NCI-H460 (cell line): ENCODE results near the gene P2RY6. TPM values are rescaled to one million over a fixed set of nuclear protein-coding genes. Genes with fewer than 3 reads are reported as not detected.

ENCODE experiments used
- DNase-seq: peaks from one replicate; pipeline ENCODE4 v3.0.0-alpha.2; 2016; ENCODE audit warnings: low read depth; ENCODE audit errors: extremely low read depth
- total RNA-seq: library from RNA; depleted of rRNA; stranded (reverse); fragments of >200 nt; shearing (Covaris generic); gene quantifications from 2 replicates; pipeline ENCODE4 v1.2.3, GENCODE V29; 2014

Gene P2RY6
- total RNA-seq, 1 experiment from 2014 or later, result not detected

DNA sequence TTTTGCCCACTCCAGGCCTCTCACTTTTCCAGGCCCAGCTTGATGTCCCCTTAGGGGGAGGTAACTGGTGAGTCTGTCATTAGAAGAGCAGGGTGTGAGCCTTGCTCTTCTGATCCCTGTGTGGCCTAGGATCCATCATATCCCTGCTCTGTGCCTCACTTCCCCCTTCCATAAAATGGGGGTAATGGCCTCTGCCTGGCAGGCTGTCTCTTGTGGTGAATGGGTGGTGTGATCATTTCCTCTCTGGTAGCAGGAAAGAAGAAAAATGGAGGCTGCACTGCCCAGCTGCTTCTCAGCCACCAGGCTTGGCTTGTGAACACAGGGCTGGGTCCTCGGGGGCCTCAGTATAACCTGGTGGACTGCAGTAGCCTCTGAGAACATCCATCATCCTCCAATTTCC is 41.5 kb downstream of the P2RY6 start:
- DNase-seq, result no peak

- DNase-seq, result no peak
Measured at GRCh38 chr11:73314117-73314961, 42.2 kb downstream of the P2RY6 start.

DNA sequence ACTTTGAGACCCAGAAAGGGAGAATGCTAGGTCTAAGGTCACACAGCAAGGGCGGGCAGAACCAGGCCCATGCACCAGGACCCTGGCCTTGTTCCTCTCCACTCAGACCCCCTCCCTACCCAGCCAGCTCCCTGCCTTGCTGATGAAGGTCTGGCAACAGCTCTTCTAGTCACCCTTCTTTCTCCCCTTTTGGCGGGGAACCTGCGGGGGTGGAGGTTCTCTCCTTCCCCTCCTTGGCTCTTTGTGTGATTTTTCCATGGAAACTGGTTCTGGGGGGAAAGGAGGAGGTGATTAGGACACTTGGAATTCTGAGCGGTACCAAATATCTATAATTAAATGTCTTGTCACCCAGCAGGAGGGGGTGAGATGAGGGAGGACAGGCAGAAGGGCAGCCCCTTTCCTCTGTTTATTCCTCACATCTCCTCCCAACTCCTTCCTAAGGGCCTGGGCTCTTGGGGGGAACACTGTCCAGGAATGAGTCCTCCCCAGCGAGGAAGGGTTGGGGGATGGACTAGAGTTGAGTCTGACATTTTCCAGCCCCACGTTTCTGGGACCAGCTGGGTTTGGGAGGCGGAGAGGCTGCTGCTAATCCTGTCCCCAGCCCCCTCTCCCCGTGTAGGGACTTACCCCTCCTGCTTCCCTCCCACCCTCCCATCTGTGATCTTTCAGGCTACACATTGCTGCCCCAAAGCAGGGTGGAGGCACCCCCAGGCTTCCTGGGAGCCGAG is 43.3 kb downstream of the P2RY6 start:
- no peak for DNase-seq

DNA sequence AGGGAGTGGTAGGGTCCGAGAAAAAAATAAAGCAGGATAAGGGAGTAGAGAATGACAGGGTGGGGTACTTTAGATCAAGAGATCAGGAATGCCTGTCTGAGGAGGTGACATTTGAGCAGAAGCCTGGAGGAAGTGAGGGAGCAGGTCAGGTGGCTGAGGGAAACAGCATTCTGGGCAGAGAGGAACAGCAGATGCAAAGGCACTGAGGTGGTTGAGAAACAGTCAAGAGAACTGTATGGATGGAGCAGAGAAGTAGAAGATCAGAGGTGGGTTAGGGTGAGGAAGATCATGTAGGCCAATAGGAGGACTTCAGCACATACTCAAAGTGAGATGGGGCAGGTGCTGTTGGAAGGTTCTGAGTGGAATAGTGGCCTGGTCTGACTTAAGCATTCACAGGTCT is 44.3 kb downstream of the P2RY6 start:
- DNase-seq, result no peak

DNA sequence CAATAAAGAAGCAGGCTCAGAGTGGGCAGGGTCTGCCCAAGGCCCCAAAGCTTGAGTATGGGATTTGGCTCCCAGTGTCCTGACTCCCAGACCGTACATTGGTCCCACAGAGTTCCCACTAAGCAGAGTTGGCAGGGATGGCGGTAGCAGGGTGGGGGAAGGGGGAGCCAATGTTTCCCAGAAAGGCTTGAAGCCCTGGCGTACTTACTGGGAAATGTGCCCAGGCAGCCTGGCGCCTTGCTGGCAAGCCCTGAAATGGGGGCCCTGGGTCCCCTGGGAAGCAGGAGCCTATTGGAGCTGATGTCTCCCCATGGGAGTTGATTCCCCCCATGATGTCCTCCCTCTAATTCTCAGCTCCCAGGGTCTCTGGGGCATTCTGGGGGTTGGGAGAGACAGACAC is 45.2 kb downstream of the P2RY6 start:
- DNase-seq, result no peak

DNA sequence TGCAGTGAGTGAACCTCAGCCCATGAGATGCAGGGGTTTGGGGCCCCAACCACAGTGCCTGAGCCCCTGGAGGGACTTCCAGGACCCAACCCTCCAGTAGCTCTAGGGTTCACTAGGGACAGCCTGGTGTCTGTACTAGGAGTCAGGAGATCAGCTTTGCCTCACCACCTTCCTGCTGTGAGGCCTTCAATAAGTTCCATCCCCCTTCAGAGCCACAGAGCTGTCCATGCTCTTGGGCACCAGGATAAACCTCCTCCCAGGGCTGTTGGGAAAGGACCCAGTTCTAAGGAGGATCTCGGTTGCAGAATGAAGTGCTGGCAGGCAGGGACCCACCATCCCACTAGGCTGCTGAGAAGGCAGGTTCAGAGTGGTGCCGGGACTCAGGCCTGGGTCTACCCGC is 45.7 kb downstream of the P2RY6 start:
- DNase-seq, result no peak

GRCh38 chr11:73318501-73319011 is 46.4 kb downstream of the P2RY6 start:
- DNase-seq, result no peak

DNA sequence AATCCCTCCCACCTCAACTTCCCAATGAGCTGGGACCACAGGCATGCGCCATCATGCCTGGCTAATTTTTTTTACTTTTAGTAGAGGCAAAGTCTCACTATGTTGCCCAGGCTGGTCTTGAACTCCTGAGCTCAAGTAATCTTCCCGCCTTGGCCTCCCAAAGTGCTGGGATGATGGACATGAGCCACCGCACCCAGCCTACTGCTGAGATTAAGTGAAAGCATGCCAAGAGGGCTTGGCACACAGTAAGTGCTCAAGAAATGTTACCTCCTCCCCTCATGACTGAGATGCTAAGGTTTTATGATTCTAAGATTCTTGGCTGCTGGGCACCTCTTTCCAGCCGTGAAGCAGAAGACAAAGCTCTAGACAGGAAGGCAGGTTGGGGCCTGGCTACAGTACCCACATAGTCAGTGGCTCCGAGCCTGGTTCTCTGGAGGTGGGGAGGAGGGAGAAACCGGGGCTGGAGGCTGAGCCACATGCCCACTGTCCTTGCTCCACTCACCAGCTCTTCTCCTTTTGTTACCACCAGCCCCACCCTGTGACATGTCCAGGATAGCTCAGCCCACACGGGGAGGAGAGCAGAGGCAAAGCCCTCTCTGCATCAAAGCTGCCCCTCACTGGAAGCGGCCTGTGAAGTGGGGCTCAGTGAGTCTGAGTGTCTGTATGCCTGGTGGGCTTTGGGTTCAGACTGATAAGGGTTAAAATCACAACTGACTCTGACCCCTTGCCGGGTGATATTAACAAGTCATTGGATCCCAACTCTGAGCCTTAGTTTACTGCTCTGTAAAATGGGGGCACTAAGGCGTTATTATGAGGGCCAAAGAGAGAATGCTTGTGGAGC is 48.8 kb downstream of the P2RY6 start:
- DNase-seq, result no peak

DNA sequence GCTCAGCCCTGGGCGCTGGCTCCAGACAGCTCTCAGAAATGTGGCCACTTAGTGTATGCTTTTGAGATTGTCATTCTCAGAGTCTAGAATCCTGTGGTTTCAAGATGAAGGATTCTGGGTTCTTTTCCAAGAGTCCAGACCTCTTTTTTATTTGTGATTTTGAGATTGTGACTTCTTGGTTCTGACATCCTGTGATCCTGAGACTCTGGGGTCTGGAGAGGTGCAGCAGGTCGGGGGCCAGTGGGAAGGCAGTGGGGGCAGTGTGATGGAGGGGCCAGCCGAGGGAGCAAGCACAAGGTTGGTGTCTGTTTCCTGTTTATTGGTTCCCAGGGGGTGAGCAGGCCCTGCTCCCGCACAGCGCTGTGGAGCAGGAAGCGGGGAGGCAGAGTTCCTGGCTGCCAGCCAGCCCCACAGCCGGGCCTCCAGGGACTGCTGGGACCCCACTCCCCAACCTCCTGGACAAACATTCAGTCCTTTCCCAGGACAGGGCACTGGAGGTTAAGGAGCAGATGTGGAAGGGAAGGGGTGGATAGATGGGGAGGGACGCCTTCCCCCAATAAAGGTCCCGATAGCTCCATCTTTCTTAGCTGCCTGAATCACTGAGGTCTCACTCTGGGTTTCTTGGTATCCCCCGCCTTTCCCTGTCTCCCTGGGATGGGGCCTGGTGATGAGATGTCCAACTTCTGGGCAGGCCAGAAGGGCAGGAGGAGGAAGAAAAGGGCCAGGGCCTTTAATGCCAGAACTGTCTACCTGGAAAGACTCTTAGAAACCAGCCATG is 49.7 kb downstream of the P2RY6 start:
- no peak for DNase-seq

GRCh38 chr11:73322382-73323306 is 50.5 kb downstream of the P2RY6 start:
- no peak for DNase-seq

- DNase-seq, result no peak
Measured at GRCh38 chr11:73323464-73323863, 51.3 kb downstream of the P2RY6 start.

- no peak for DNase-seq
Measured at GRCh38 chr11:73324116-73324515, 52.0 kb downstream of the P2RY6 start.

- DNase-seq, result no peak
Measured at GRCh38 chr11:73324665-73325035, 52.5 kb downstream of the P2RY6 start.

- DNase-seq, result no peak
Measured at GRCh38 chr11:73325036-73325981, 53.2 kb downstream of the P2RY6 start.

DNA sequence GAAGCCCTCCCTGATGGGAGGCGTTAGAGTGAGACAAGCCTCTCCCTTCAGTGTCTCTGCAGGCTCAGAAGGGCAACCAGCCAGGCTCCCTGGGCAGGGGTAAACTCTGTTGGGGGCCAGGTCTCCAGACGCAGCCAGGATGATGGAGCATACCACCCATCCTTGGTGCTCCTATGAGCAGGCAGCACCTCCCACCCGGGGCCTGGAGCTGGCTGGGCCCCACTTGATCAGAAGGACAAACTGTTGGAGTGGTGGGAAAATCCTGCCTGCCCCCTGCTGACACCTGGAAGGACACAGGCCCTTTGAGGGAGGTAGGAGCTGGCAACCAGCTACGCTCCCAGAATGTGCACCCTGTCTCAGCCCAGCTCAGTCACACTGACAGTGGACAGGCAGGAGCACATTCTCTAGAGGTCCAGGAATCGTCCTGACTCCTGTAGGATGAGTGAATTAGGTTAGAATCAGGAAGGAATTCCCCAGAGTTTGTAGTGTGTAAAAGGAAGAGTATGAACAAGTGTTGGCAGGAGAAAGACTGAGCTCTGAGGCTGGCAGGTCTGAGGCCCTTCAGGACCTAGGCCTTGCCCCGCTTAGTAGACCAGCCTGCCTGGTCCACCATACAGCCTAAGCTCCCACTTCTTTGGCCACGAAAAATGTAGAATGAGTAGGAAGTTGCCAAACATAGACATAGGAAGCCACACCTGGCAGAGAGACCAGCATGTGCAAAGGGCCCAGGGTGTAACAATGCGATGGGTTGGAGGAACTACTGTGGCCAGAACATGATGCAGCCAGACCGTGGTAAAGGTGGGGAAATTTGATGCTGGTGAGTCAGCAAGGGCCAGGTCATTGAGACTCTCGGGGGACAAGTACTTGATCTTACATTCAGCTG is 55.0 kb downstream of the P2RY6 start:
- DNase-seq, result no peak

GRCh38 chr11:73327812-73328364 is 55.8 kb downstream of the P2RY6 start:
- no peak for DNase-seq
